HS-27A (cell line): Measurements from ENCODE around the gene HYAL1.
"Not testable (repeated sequence)": the region's sequence is repeated elsewhere in the genome, so short reads cannot be mapped to it uniquely, and the experiment has no call there.

Source experiments
- DNase-seq: peaks from one replicate; pipeline ENCODE4 v3.0.0-alpha.2; 2012; ENCODE audit warnings: low read depth, missing footprints

HYAL1 gene

GRCh38 chr3:50272911-50273688, 30.3 kb downstream of the HYAL1 start:
- no peak for DNase-seq

GRCh38 chr3:50272538-50272910, 30.9 kb downstream of the HYAL1 start:
- DNase-seq, result not testable (repeated sequence)

- no peak for DNase-seq
These were observed 31.9 kb downstream of the HYAL1 start for GRCh38 chr3:50271314-50271936.

GRCh38 chr3:50270422-50271224, 32.8 kb downstream of the HYAL1 start:
- DNase-seq, result no peak

- DNase-seq, result no peak
These were observed 33.4 kb downstream of the HYAL1 start for GRCh38 chr3:50269977-50270413.

- DNase-seq, result no peak
These were observed 33.9 kb downstream of the HYAL1 start for GRCh38 chr3:50269460-50269859.

GRCh38 chr3:50268703-50269451, 34.5 kb downstream of the HYAL1 start, which contains the start of gene SEMA3B:
Gene SEMA3B, plus strand, starts transcription at chr3:50269147. Its CDS starts 94 bp downstream, at chr3:50269241.
- DNase-seq, result no peak

- no peak for DNase-seq
These were observed 35.1 kb downstream of the HYAL1 start for GRCh38 chr3:50268276-50268675.

- no peak for DNase-seq
These were observed 36.0 kb downstream of the HYAL1 start for GRCh38 chr3:50267280-50267913.

- DNase-seq, result no peak
These were observed 36.5 kb downstream of the HYAL1 start for GRCh38 chr3:50266836-50267235.

- DNase-seq, result no peak
These were observed 37.4 kb downstream of the HYAL1 start for GRCh38 chr3:50266017-50266416.

- DNase-seq, result no peak
These were observed 37.8 kb downstream of the HYAL1 start for GRCh38 chr3:50265571-50265970.

GRCh38 chr3:50264964-50265485, 38.3 kb downstream of the HYAL1 start:
- DNase-seq, result no peak

GRCh38 chr3:50264383-50264963, 38.9 kb downstream of the HYAL1 start:
- DNase-seq, result peak; percentile 91

GRCh38 chr3:50263478-50264382, 39.6 kb downstream of the HYAL1 start:
- DNase-seq, result no peak

GRCh38 chr3:50262778-50263177, 40.6 kb downstream of the HYAL1 start:
- no peak for DNase-seq

- not testable (repeated sequence) for DNase-seq
These were observed 41.2 kb downstream of the HYAL1 start for GRCh38 chr3:50262200-50262599.

- DNase-seq, result no peak
These were observed 41.9 kb downstream of the HYAL1 start for GRCh38 chr3:50261505-50261904.

GRCh38 chr3:50260942-50261441, 42.4 kb downstream of the HYAL1 start:
- DNase-seq, result no peak
